Endothelial cell of umbilical vein (primary cell): ENCODE data around the gene SSC5D. TPM values are rescaled to one million over a fixed set of nuclear protein-coding genes. Genes with fewer than 3 reads are reported as not detected.

Experiments
- BruUV-seq: library from RNA; stranded (reverse); fragments of 400-500 nt; replicated peaks from 2 replicates; lab custom pipeline; 2021; lab: Mats Ljungman, UMichigan
- CTCF ChIA-PET: fragments of 300-600, 350-600 bp; sonication (Branson Sonifier 250); formaldehyde crosslinking; loops from one replicate; lab custom pipeline; 2021; ENCODE audit warnings: antibody characterized with exemption, inconsistent platforms; lab: Charles Lee
- POLR2A ChIA-PET: fragments of 300-600, 350-600 bp; sonication (Branson Sonifier 250); formaldehyde crosslinking; loops from one replicate; lab custom pipeline; 2021; ENCODE audit warnings: antibody characterized with exemption, inconsistent platforms; lab: Charles Lee
- DNase-seq: peaks from one replicate; pipeline ENCODE4 v3.0.0-alpha.2; 2011; ENCODE audit warnings: low read depth, low spot score
- FAIRE-seq: peaks from 2 replicates; lab custom pipeline; 2011; peaks lifted over from hg19 to GRCh38; lab: Jason Lieb, UNC
- H2AFZ ChIP-seq: 2 replicates; pipeline ENCODE4 v1.6.0; 2012; ENCODE audit warnings: low read depth, low read length, control low read depth, inconsistent platforms
- H3K27ac ChIP-seq: 2 replicates; pipeline ENCODE4 v1.5.1; 2011; ENCODE audit warnings: low read depth, mild to moderate bottlenecking, control low read depth, low read length, moderate library complexity; ENCODE audit not compliant: insufficient read depth
- H3K27me3 ChIP-seq, 2 experiments: 2 replicates each; pipeline versions ENCODE4 v1.6.0 to v1.6.1; 2011; ENCODE audit warnings: low read length in 2 of 2, mixed read lengths in 1 of 2; ENCODE audit not compliant: control insufficient read depth in 2 of 2, insufficient read depth in 2 of 2
- H3K36me3 ChIP-seq, 2 experiments: 2 replicates in 1 of 2; 3 replicates in 1 of 2; pipeline ENCODE4 v1.5.1; 2011; ENCODE audit warnings: low read length in 2 of 2, mild to moderate bottlenecking in 1 of 2, moderate library complexity in 1 of 2; ENCODE audit not compliant: control insufficient read depth in 2 of 2, insufficient read depth in 2 of 2; ENCODE audit errors: extremely low read depth in 1 of 2
- H3K4me1 ChIP-seq: 3 replicates; pipeline ENCODE4 v1.5.1; 2011; ENCODE audit warnings: mild to moderate bottlenecking, low read length; ENCODE audit not compliant: control insufficient read depth, insufficient read depth; ENCODE audit errors: extremely low read depth
- H3K4me2 ChIP-seq: 2 replicates; pipeline ENCODE4 v1.6.1; 2011; ENCODE audit warnings: low read length, control low read depth, mixed read lengths; ENCODE audit not compliant: insufficient read depth
- H3K4me3 ChIP-seq, 3 experiments: fragments of 200-600 bp in 1 of 3; sonication (generic), shearing (Covaris generic) in 1 of 3; replicated peaks in 1 of 3; 2 replicates each; pipeline ENCODE4 v1.5.1; 2011 to 2016; ENCODE audit warnings: control low read depth in 3 of 3, low read length in 3 of 3, mild to moderate bottlenecking in 2 of 3, inconsistent platforms in 1 of 3, low read depth in 1 of 3, moderate library complexity in 1 of 3; ENCODE audit not compliant: insufficient read depth in 1 of 3
- H3K79me2 ChIP-seq: 2 replicates; pipeline ENCODE4 v1.6.0; 2012; ENCODE audit warnings: low read length, inconsistent platforms; ENCODE audit not compliant: control insufficient read depth, insufficient read depth
- H3K9ac ChIP-seq: replicated peaks from 2 replicates; pipeline ENCODE3; 2011; ENCODE audit warnings: low read length, control low read depth; ENCODE audit not compliant: insufficient read depth; ENCODE audit errors: extremely low read depth
- H3K9me1 ChIP-seq: replicated peaks from 3 replicates; pipeline ENCODE4 v1.6.0; 2011; ENCODE audit warnings: mild to moderate bottlenecking, low read length; ENCODE audit not compliant: control insufficient read depth, insufficient read depth; ENCODE audit errors: extremely low read depth
- H3K9me3 ChIP-seq: replicated peaks from 2 replicates; pipeline ENCODE4 v1.5.1; 2012; ENCODE audit warnings: low read length, inconsistent platforms; ENCODE audit not compliant: control insufficient read depth, insufficient read depth
- H4K20me1 ChIP-seq: replicated peaks from 2 replicates; pipeline ENCODE3; 2011; ENCODE audit warnings: mild to moderate bottlenecking, low read length; ENCODE audit not compliant: control insufficient read depth, insufficient read depth; ENCODE audit errors: extremely low read depth
- EZH2 ChIP-seq: IDR thresholded peaks from 2 replicates; pipeline ENCODE4 v1.6.1; 2012; ENCODE audit warnings: borderline replicate concordance, low read depth, mild to moderate bottlenecking, moderate library complexity, low read length, inconsistent platforms; ENCODE audit not compliant: severe bottlenecking
- GATA2 ChIP-seq: IDR thresholded peaks from 2 replicates; pipeline ENCODE4 v1.7.0; 2011; ENCODE audit warnings: low read depth, mild to moderate bottlenecking, moderate library complexity, mixed read lengths, low read length; ENCODE audit not compliant: insufficient read length, insufficient read depth
- JUN ChIP-seq: IDR thresholded peaks from 2 replicates; pipeline ENCODE4 v1.6.1; 2011; ENCODE audit warnings: borderline replicate concordance, low read depth; ENCODE audit not compliant: insufficient read length, insufficient read depth
- MYC ChIP-seq: IDR thresholded peaks from one replicate; pipeline ENCODE4 v1.6.1; 2011; ENCODE audit warnings: mild to moderate bottlenecking, low read depth, low read length
- POLR2A ChIP-seq: IDR thresholded peaks from 2 replicates; pipeline ENCODE4 v1.6.1; 2012; ENCODE audit warnings: low read depth, mild to moderate bottlenecking, control low read depth, low read length
- POLR2AphosphoS5 ChIP-seq: IDR thresholded peaks from 2 replicates; pipeline ENCODE4 v1.6.1; 2012; ENCODE audit warnings: low read depth, mild to moderate bottlenecking, control low read depth, low read length, moderate library complexity; ENCODE audit not compliant: insufficient read depth
- dilution Hi-C: fragments of 300-500 bp; cut with MboI; formaldehyde crosslinking; loops from one replicate; pipeline ENCODE4 v1.15.0; 2019; ENCODE audit warnings: low sequenced_read_pairs; ENCODE audit not compliant: extremely low pct_ligation_motif_present
- intact Hi-C: fragments of 100-400 bp; cut with micrococcal nuclease; formaldehyde crosslinking; loops from one replicate; pipeline ENCODE4 v1.10.0; 2022
- polyA plus RNA-seq, 4 experiments: library from polyadenylated mRNA; depleted of rRNA in 3 of 4; stranded (reverse) in 3 of 4; unstranded in 1 of 4; fragments of >200 nt; gene quantifications; 2 replicates each; pipeline versions ENCODE4 v1.2.1 to v1.2.3, GENCODE V29; 2011 to 2012; ENCODE audit warnings: missing spikeins in 1 of 4
- total RNA-seq: library from RNA; stranded (reverse); gene quantifications from 2 replicates; pipeline ENCODE4 v1.2.3, GENCODE V29; 2021
- TF ChIP-seq, protein P1 (sequence below): IDR thresholded peaks from 2 replicates; pipeline ENCODE4 v1.6.1; 2011; ENCODE audit not compliant: insufficient read depth, insufficient read length
- TF ChIP-seq, protein P2 (sequence below), 2 donors: IDR thresholded peaks; 1 replicate in 1 of 2; 2 replicates in 1 of 2; pipeline ENCODE4 v1.5.1; 2011; ENCODE audit warnings: low read length in 2 of 2, mild to moderate bottlenecking in 2 of 2, moderate library complexity in 2 of 2, control low read depth in 1 of 2, inconsistent platforms in 1 of 2, low read depth in 1 of 2; ENCODE audit not compliant: insufficient read depth in 1 of 2; ENCODE audit errors: extremely low read depth in 1 of 2

SSC5D gene
- total and polyA plus RNA-seq, 2 donors (not counting 3 experiments of a cell fraction or from before 2014, with no cell fraction given) = 0.47 to 1.3 TPM

DNA sequence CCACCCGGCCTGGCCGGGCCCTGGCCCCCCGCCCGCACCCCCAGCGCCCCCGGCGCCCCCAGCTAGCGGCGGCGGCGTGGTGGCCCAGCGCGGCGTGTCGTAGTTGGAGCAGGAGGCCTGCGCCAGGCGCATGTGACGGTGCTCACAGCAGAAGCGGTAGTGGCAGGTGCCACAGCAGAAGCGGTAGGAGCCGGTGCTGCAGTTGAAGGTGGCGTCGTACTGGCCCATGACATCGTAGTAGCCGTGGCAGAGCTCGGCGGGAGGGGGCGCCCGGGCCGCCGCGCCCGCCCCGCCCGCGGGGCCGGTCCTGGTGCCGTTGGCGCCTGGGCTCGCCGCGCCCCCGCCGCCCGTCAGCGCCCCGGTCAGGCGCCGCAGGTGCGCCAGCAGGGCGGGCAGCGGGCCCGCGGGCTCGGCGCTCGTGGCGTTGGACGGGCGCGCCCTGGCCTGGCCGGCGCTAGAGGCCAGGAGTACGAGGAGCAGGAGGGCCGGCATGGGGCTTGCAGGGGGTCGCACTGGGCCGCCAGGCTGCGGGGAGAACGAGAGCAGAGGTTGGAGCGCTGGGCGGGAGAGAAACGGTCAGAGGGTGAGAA, 45.8 kb upstream of the SSC5D start:
- CTCF ChIA-PET = no interaction called here
- Histone ChIP-seq H3K79me2 (no peaks in the 10 kb centered on the region), H3K9me1 (no peaks in the 10 kb centered on the region), H3K4me3 (no peak overlapping the region), H3K27ac (no peak overlapping the region), H2AFZ (no peak overlapping the region), H3K4me2 (no peak overlapping the region), H3K9me3 (no peaks in the 10 kb centered on the region), H3K9ac (no peak overlapping the region), H4K20me1 (no peaks in the 10 kb centered on the region), H3K36me3 (no peaks in the 10 kb centered on the region), H3K27me3 (peaks cover 42 to 45% of the 10 kb centered on the region in 2 experiments), H3K4me1 (no peaks in the 10 kb centered on the region)
- no peak for TF ChIP-seq POLR2A
- DNase-seq (no peak), FAIRE-seq (no peak)
- intact Hi-C loops = no loop called here
- BruUV-seq = no TSS peak
- POLR2A ChIA-PET = interaction anchor here (0.6 to 1.2 kb wide), 2 partner anchors 35 to 90 kb away, joined by 3 read pairs; partner anchors contain the start of gene UBE2S
- dilution Hi-C loops = no loop called here

DNA sequence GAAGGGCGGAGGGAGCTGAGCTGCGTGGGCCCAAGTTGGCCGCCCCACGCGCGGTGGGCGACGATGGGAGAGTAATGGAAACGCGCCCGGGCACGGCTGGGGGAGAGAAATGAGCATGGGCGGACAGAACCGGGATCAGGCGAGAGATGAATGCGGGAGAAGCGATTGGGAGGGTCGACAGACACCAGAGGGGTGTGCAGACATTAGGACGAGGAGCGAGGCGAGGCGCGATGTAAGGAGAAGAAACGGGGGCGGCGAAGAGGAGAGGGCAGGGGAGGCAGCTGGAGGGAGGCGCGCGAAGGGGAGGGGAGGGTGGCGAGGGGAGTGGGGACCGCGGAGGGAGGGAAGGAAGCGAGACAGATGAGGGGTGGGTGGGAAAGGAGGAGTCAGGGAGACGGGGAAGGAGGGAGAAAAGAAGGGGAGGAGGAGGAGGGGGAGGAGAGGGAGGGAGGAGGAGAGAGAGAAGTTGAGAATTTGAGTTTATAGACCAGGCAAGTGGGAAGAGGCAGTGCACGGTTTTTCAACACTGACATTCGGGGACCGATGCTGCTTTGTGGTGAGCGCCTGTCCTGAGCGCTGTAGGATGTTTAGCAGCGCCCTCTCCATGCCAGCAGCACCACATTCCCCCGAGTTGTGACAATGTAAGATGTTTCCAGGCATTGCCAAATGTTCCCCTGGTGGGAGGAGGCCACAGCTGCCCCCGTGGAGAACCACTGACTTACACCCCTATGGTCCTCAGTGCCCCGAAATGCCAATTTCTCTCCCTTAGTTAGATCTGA, 45.0 kb upstream of the SSC5D start, which contains the start of gene SHISA7:
Gene SHISA7 (minus strand): TSS at position 256 of the 779 bp plus-strand sequence. CDS start 437 bp downstream, outside the sequence.
- CTCF ChIA-PET = no interaction called here
- no peak for DNase-seq
- FAIRE-seq = no peak
- Histone ChIP-seq H3K4me2 (no peak within 1 kb of the TSS), H3K79me2 (no peaks in the 10 kb centered on the region), H3K36me3 (no peaks in the 10 kb centered on the region), H3K4me3 (no peak within 1 kb of the TSS), H4K20me1 (no peaks in the 10 kb centered on the region), H3K27me3 (peaks cover 42 to 47% of the 10 kb centered on the region in 2 experiments), H3K27ac (no peak within 1 kb of the TSS), H3K9ac (no peak within 1 kb of the TSS), H3K4me1 (no peaks in the 10 kb centered on the region), H3K9me3 (no peaks in the 10 kb centered on the region), H2AFZ (no peak within 1 kb of the TSS), H3K9me1 (no peaks in the 10 kb centered on the region)
- TF ChIP-seq, protein P1, sequence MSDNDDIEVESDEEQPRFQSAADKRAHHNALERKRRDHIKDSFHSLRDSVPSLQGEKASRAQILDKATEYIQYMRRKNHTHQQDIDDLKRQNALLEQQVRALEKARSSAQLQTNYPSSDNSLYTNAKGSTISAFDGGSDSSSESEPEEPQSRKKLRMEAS = no peak
- TF ChIP-seq POLR2AphosphoS5 (no peak), EZH2 (peak; percentile 17), POLR2A (no peak), GATA2 (no peak), MYC (no peak), JUN (no peak)
- TF ChIP-seq, protein P2, sequence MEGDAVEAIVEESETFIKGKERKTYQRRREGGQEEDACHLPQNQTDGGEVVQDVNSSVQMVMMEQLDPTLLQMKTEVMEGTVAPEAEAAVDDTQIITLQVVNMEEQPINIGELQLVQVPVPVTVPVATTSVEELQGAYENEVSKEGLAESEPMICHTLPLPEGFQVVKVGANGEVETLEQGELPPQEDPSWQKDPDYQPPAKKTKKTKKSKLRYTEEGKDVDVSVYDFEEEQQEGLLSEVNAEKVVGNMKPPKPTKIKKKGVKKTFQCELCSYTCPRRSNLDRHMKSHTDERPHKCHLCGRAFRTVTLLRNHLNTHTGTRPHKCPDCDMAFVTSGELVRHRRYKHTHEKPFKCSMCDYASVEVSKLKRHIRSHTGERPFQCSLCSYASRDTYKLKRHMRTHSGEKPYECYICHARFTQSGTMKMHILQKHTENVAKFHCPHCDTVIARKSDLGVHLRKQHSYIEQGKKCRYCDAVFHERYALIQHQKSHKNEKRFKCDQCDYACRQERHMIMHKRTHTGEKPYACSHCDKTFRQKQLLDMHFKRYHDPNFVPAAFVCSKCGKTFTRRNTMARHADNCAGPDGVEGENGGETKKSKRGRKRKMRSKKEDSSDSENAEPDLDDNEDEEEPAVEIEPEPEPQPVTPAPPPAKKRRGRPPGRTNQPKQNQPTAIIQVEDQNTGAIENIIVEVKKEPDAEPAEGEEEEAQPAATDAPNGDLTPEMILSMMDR (IDR thresholded peaks at IDR 0.05; ENCODE audit: extremely low read depth in 1 of 2, insufficient read depth in 1 of 2, low read depth in 1 of 2, low read length in 2 of 2) = no peak
- BruUV-seq = no TSS peak
- dilution Hi-C loops = no loop called here
- POLR2A ChIA-PET = interaction anchor here (0.6 to 1.2 kb wide), 2 partner anchors 36 to 90 kb away, joined by 3 read pairs; partner anchors contain the start of gene UBE2S
- intact Hi-C loops = no loop called here
